ENCODE data around the gene KLK10.

- no peak for TF ChIP-seq POLR2A (IDR thresholded peaks at IDR 0.05; ENCODE audit: low read length)
- no peak for TF ChIP-seq GATA1 (IDR thresholded peaks at IDR 0.05; ENCODE audit: low read depth, low read length)
Observed at GRCh38 chr19:51022526-51022925, 3.0 kb upstream of the KLK10 start.
